Osteocyte (in vitro differentiated cells): ENCODE data around the gene ANO7. TPM values are rescaled to one million over a fixed set of nuclear protein-coding genes. Genes with fewer than 3 reads are reported as not detected.

Source experiments
- DNase-seq: peaks from one replicate; pipeline ENCODE4 v3.0.0; 2021; ENCODE audit warnings: mixed read lengths; ENCODE audit not compliant: unreplicated experiment; ENCODE audit errors: extremely low spot score
- H3K27ac Mint-ChIP-seq: one replicate; pipeline ENCODE4 v1.8.0; 2021; ENCODE audit warnings: mild to moderate bottlenecking, mixed read lengths; ENCODE audit not compliant: unreplicated experiment
- H3K27me3 Mint-ChIP-seq: one replicate; pipeline ENCODE4 v1.8.0; 2021; ENCODE audit warnings: mixed read lengths; ENCODE audit not compliant: unreplicated experiment
- H3K36me3 Mint-ChIP-seq: one replicate; pipeline ENCODE4 v1.8.0; 2021; ENCODE audit warnings: mixed read lengths; ENCODE audit not compliant: unreplicated experiment
- H3K4me1 Mint-ChIP-seq: one replicate; pipeline ENCODE4 v1.8.0; 2021; ENCODE audit warnings: mixed read lengths; ENCODE audit not compliant: unreplicated experiment
- H3K4me3 Mint-ChIP-seq: one replicate; pipeline ENCODE4 v1.8.0; 2021; ENCODE audit warnings: mild to moderate bottlenecking, moderate library complexity, mixed read lengths; ENCODE audit not compliant: unreplicated experiment
- H3K9me3 Mint-ChIP-seq: one replicate; pipeline ENCODE4 v1.8.0; 2021; ENCODE audit warnings: mixed read lengths; ENCODE audit not compliant: unreplicated experiment
- CTCF ChIP-seq: fragments of 200-600 bp; sonication (generic); IDR thresholded peaks from 2 replicates; pipeline ENCODE4 v1.5.0; 2021; ENCODE audit warnings: antibody characterized with exemption, mild to moderate bottlenecking, moderate library complexity
- total RNA-seq: library from RNA; stranded (reverse); gene quantifications from 2 replicates; pipeline ENCODE4 v1.2.1, GENCODE V29; 2021

Gene ANO7
- total RNA-seq, 1 donor from 2014 or later = 1.3 TPM

GRCh38 chr2:241179899-241180298 lies 8.6 kb upstream of the ANO7 start:
- DNase-seq = no peak
- H3K36me3 Mint-ChIP-seq = peaks cover 22% of the 10 kb centered on the region
- no peak for TF ChIP-seq CTCF
- H3K4me1 Mint-ChIP-seq = no peaks in the 10 kb centered on the region
- no peak overlapping the region for H3K4me3 Mint-ChIP-seq
- H3K9me3 Mint-ChIP-seq = no peaks in the 10 kb centered on the region
- H3K27ac Mint-ChIP-seq = no peak overlapping the region
- no peaks in the 10 kb centered on the region for H3K27me3 Mint-ChIP-seq

GRCh38 chr2:241180495-241180894 lies 8.0 kb upstream of the ANO7 start:
- H3K4me1 Mint-ChIP-seq = no peaks in the 10 kb centered on the region
- TF ChIP-seq CTCF = no peak
- H3K9me3 Mint-ChIP-seq = no peaks in the 10 kb centered on the region
- no peak for DNase-seq
- peaks cover 22% of the 10 kb centered on the region for H3K36me3 Mint-ChIP-seq
- no peak overlapping the region for H3K4me3 Mint-ChIP-seq
- no peaks in the 10 kb centered on the region for H3K27me3 Mint-ChIP-seq
- H3K27ac Mint-ChIP-seq = no peak overlapping the region

- H3K4me3 Mint-ChIP-seq = no peak overlapping the region
- DNase-seq = no peak
- H3K4me1 Mint-ChIP-seq = no peaks in the 10 kb centered on the region
- no peak overlapping the region for H3K27ac Mint-ChIP-seq
- no peak for TF ChIP-seq CTCF
- H3K27me3 Mint-ChIP-seq = no peaks in the 10 kb centered on the region
- H3K9me3 Mint-ChIP-seq = no peaks in the 10 kb centered on the region
- H3K36me3 Mint-ChIP-seq = peaks cover 22% of the 10 kb centered on the region
These were observed 6.4 kb upstream of the ANO7 start for GRCh38 chr2:241182126-241182525.

GRCh38 chr2:241182531-241183133 lies 5.8 kb upstream of the ANO7 start:
- H3K4me1 Mint-ChIP-seq = peaks cover 1% of the 10 kb centered on the region
- H3K36me3 Mint-ChIP-seq = peaks cover 17% of the 10 kb centered on the region

GRCh38 chr2:241183221-241183620 lies 5.3 kb upstream of the ANO7 start:
- Mint-ChIP-seq H3K9me3 (no peaks in the 10 kb centered on the region), H3K4me3 (no peak overlapping the region), H3K4me1 (peaks cover 1% of the 10 kb centered on the region), H3K36me3 (peaks cover 17% of the 10 kb centered on the region), H3K27ac (no peak overlapping the region), H3K27me3 (no peaks in the 10 kb centered on the region)
- TF ChIP-seq CTCF = no peak
- no peak for DNase-seq

More at GRCh38 chr2:241182531-241183133, 5.8 kb upstream of the ANO7 start:
- Mint-ChIP-seq H3K27me3 (no peaks in the 10 kb centered on the region), H3K9me3 (no peaks in the 10 kb centered on the region), H3K4me3 (no peak overlapping the region), H3K27ac (no peak overlapping the region)
- TF ChIP-seq CTCF = no peak
- no peak for DNase-seq
